PC-9 (cell line): Measurements from ENCODE around the gene GDPD5. TPM values are rescaled to one million over a fixed set of nuclear protein-coding genes. Genes with fewer than 3 reads are reported as not detected.
"Not testable (repeated sequence)": the region's sequence is repeated elsewhere in the genome, so short reads cannot be mapped to it uniquely, and the experiment has no call there.

Experiments used
- BruUV-seq: library from RNA; stranded (reverse); fragments of 400-500 nt; replicated peaks from 2 replicates; lab custom pipeline; 2021; lab: Mats Ljungman, UMichigan
- CTCF ChIA-PET: fragments of 300-600 bp; sonication (Branson Sonifier 250); formaldehyde crosslinking; loops from one replicate; lab custom pipeline; 2022; ENCODE audit warnings: antibody characterized with exemption; lab: Charles Lee
- POLR2A ChIA-PET: fragments of 300-600 bp; sonication (Branson Sonifier 250); formaldehyde crosslinking; loops from one replicate; lab custom pipeline; 2022; ENCODE audit warnings: antibody characterized with exemption; ENCODE audit not compliant: unreplicated experiment; lab: Charles Lee
- DNase-seq, 2 experiments: peaks; one replicate each; pipeline versions ENCODE4 v3.0.0 to v3.0.0-alpha.2; 2015 to 2022; ENCODE audit warnings: mixed read lengths in 1 of 2
- H2AFZ ChIP-seq: fragments of 200-600 bp; sonication (generic); 2 replicates; pipeline ENCODE4 v1.8.1; 2017; ENCODE audit warnings: antibody characterized with exemption
- H3F3A ChIP-seq: fragments of 200-600 bp; sonication (generic); 2 replicates; pipeline ENCODE4 v1.8.1; 2017; ENCODE audit warnings: antibody characterized with exemption, mild to moderate bottlenecking, low read depth; ENCODE audit not compliant: insufficient read depth
- H3K27ac ChIP-seq: fragments of 200-600 bp; sonication (generic); 2 replicates; pipeline ENCODE4 v1.6.1; 2016; ENCODE audit warnings: mixed run types
- H3K27me3 ChIP-seq: fragments of 200-600 bp; sonication (generic); 2 replicates; pipeline ENCODE4 v1.6.1; 2016; ENCODE audit warnings: low read depth, mixed run types; ENCODE audit not compliant: insufficient read depth
- H3K36me3 ChIP-seq: fragments of 200-600 bp; sonication (generic); 2 replicates; pipeline ENCODE4 v1.6.1; 2016; ENCODE audit warnings: low read depth, mixed run types
- H3K4me1 ChIP-seq: fragments of 200-600 bp; sonication (generic); replicated peaks from 2 replicates; pipeline ENCODE4 v1.6.1; 2016; ENCODE audit warnings: mixed run types; ENCODE audit not compliant: insufficient read depth
- H3K4me2 ChIP-seq: fragments of 200-600 bp; sonication (generic); 2 replicates; pipeline ENCODE4 v1.6.1; 2017; ENCODE audit warnings: mixed run types
- H3K4me3 ChIP-seq: fragments of 200-600 bp; sonication (generic); 2 replicates; pipeline ENCODE4 v1.6.1; 2016; ENCODE audit warnings: mixed run types
- H3K79me2 ChIP-seq: fragments of 200-600 bp; sonication (generic); 2 replicates; pipeline ENCODE4 v1.6.1; 2017; ENCODE audit warnings: low read depth, mixed run types
- H3K9me2 ChIP-seq: fragments of 200-600 bp; sonication (generic); 2 replicates; pipeline ENCODE4 v1.8.1; 2017; ENCODE audit warnings: mild to moderate bottlenecking; ENCODE audit not compliant: insufficient read depth
- H3K9me3 ChIP-seq: fragments of 200-600 bp; sonication (generic); 2 replicates; pipeline ENCODE4 v1.8.1; 2016; ENCODE audit warnings: low read depth; ENCODE audit not compliant: insufficient read depth
- H4K20me1 ChIP-seq: fragments of 200-600 bp; sonication (generic); 2 replicates; pipeline ENCODE4 v1.8.1; 2017; ENCODE audit not compliant: insufficient read depth
- CTCF ChIP-seq: fragments of 200-600 bp; sonication (generic); conservative IDR thresholded peaks from 2 replicates; pipeline ENCODE4 v1.6.1; 2017; ENCODE audit warnings: mixed run types, antibody characterized with exemption, mild to moderate bottlenecking, moderate library complexity
- EZH2 ChIP-seq: fragments of 200-600 bp; sonication (generic); IDR thresholded peaks from 2 replicates; pipeline ENCODE4 v1.8.0; 2017; ENCODE audit warnings: antibody characterized with exemption, low read depth
- intact Hi-C: fragments of 100-400 bp; cut with micrococcal nuclease; formaldehyde crosslinking; loops from one replicate; pipeline ENCODE4 v1.10.0; 2022; ENCODE audit not compliant: unreplicated experiment
- total RNA-seq: library from RNA; stranded (reverse); gene quantifications from 2 replicates; pipeline ENCODE4 v1.2.3, GENCODE V29; 2021

The GDPD5 gene
- total RNA-seq, 1 experiment from 2014 or later = 7.9 TPM

DNA sequence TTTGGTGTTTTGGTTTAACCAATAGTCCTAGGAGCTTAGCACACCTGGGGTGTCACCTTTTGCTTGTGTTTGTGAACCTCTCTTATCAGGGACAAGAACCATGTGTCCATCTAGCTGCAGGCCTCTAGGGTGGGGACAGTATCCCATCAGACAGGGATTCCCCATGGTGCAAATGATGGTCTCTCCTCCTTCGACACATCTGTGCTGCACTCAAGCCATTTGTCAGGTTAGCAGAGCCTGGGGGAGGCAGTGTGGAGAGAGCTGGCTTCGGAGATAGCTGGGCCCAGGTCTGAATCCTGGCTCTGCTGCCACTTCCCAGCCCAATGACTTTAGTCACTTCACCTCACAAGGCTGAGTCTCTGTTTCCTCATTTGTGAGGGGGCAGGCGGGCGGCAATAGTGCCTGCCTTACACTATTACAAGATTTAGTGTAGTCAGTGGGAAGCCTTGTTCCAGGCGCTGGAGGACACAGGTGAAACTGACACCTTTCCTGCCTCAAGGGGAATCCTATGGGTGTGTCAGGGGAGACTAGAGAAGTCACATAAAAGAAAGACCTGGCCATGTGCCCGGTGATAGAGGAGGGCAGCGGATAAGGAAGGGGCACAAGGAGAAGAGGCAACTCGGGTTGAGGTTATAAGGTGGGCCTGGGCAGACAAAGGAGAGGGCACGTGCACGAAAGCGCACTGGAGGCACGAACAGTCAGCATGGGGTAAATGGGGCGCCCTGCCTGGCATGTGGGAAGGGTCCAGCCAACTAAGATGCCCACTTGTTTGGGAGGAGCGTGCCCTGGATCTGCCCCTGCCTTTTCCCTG, 105.3 kb downstream of the GDPD5 start:
- BruUV-seq = no TSS peak
- intact Hi-C loops = no loop called here
- Histone ChIP-seq H3K36me3 (no peaks in the 10 kb centered on the region; the same call in 1 of the 2 replicates), H3K79me2 (no peaks in the 10 kb centered on the region), H4K20me1 (no peaks in the 10 kb centered on the region), H3K27ac (no peak overlapping the region), H3K27me3 (no peaks in the 10 kb centered on the region), H3K4me3 (no peak overlapping the region), H3K4me2 (no peak overlapping the region), H2AFZ (no peak overlapping the region), H3K4me1 (peaks cover 31% of the 10 kb centered on the region), H3K9me3 (no peaks in the 10 kb centered on the region), H3F3A (peaks cover 31% of the 10 kb centered on the region; the same call in 1 of the 2 replicates), H3K9me2 (no peaks in the 10 kb centered on the region)
- CTCF ChIA-PET = interaction anchor here (0.6 kb wide), 1 partner anchor 32 kb away, joined by 3 read pairs; no protein-coding TSS in a partner anchor
- POLR2A ChIA-PET = no interaction called here
- DNase-seq = no peak
- TF ChIP-seq CTCF = no peak
- no peak for TF ChIP-seq EZH2

DNA sequence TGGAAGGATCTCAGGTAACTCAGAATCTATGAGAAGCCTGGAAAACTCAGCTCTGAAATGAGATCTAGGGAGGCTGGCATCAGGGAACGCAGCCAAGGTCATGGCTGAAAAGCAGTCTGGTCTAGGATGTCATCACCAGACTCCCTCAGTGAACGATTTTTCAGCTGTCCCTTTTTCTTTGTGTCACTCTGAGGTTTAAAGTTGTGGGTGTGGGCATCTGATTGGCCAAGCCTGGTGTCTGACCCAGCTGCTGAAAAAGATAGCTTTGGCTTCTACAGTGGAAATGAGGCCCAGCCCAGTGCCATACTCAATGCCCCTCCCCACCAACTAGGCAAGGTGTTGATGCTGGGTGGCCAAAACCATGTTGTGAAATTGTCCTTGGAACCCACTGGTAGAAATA, 111.9 kb downstream of the GDPD5 start:
- ChIA-PET POLR2A (interaction anchor here (0.7 kb wide), 1 partner anchor 85 kb away, joined by 4 read pairs; no protein-coding TSS in a partner anchor), CTCF (no interaction called here)
- H3K4me3 ChIP-seq = no peak overlapping the region
- peaks cover 28% of the 10 kb centered on the region; the same call in 1 of the 2 replicates for H3F3A ChIP-seq
- H3K4me1 ChIP-seq = peaks cover 8% of the 10 kb centered on the region
- no peaks in the 10 kb centered on the region for H3K9me2 ChIP-seq
- H3K27me3 ChIP-seq = no peaks in the 10 kb centered on the region
- H4K20me1 ChIP-seq = peaks cover 7% of the 10 kb centered on the region
- no peak overlapping the region for H3K27ac ChIP-seq
- intact Hi-C loops = no loop called here
- no peak overlapping the region for H2AFZ ChIP-seq
- H3K4me2 ChIP-seq = no peak overlapping the region
- TF ChIP-seq CTCF = no peak
- no peak for TF ChIP-seq EZH2
- DNase-seq = no peak
- no peaks in the 10 kb centered on the region for H3K9me3 ChIP-seq
- no TSS peak for BruUV-seq
- no peaks in the 10 kb centered on the region for H3K79me2 ChIP-seq
- H3K36me3 ChIP-seq = peaks cover under 1% of the 10 kb centered on the region

DNA sequence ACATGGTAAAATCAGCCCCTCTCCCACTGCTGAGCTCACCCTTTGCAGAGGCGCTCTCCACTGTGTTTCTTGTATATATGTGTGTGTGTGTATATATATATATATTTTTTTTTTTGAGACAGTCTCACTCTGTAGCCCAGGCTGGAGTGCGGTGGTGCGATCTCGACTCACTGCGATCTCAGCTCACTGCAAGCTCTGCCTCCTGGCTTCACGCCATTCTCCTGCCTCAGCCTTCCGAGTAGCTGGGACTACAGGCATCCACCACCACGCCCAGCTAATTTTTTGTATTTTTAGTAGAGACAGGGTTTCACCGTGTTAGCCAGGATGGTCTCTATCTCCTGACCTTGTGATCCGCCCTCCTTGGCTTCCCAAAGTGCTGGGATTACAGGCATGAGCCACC, 112.6 kb downstream of the GDPD5 start:
- H4K20me1 ChIP-seq = peaks cover 14% of the 10 kb centered on the region
- BruUV-seq, H3K9me2 ChIP-seq, H3K4me1 ChIP-seq, H3K79me2 ChIP-seq, H3K4me2 ChIP-seq, CTCF ChIA-PET, POLR2A ChIA-PET, DNase-seq, H3K9me3 ChIP-seq, H3K36me3 ChIP-seq, H3K27ac ChIP-seq, H3K4me3 ChIP-seq, intact Hi-C loops, H2AFZ ChIP-seq, H3K27me3 ChIP-seq: not testable (repeated sequence)
- H3F3A ChIP-seq = peaks cover 32% of the 10 kb centered on the region

GRCh38 chr11:75409971-75410370, 115.8 kb downstream of the GDPD5 start:
- DNase-seq, H3K27ac ChIP-seq, POLR2A ChIA-PET, H3K4me2 ChIP-seq, CTCF ChIA-PET, H3K9me3 ChIP-seq, H3K4me3 ChIP-seq, H2AFZ ChIP-seq, H3K4me1 ChIP-seq, BruUV-seq, H3K27me3 ChIP-seq, H3K9me2 ChIP-seq: not testable (repeated sequence)
- Histone ChIP-seq H3F3A (peaks cover 63% of the 10 kb centered on the region), H3K36me3 (peaks cover 33% of the 10 kb centered on the region), H4K20me1 (peaks cover 46% of the 10 kb centered on the region), H3K79me2 (peaks cover 30% of the 10 kb centered on the region)
- intact Hi-C loops = loop anchor here (5.0 kb wide), 1 partner anchor 122 kb away; no protein-coding TSS in a partner anchor
